Osteoblast (primary cell): ENCODE measurements around the gene LITAF. TPM values are rescaled to one million over a fixed set of nuclear protein-coding genes. Genes with fewer than 3 reads are reported as not detected.

Experiments
- DNase-seq: peaks from one replicate; pipeline ENCODE4 v3.0.0; 2011; ENCODE audit warnings: low spot score, mixed read lengths; ENCODE audit not compliant: insufficient read length; ENCODE audit errors: missing footprints
- H2AFZ ChIP-seq: 2 replicates; pipeline ENCODE4 v1.6.0; 2011; ENCODE audit warnings: mild to moderate bottlenecking, low read length
- H3K27ac ChIP-seq: 2 replicates; pipeline ENCODE4 v1.5.1; 2011; ENCODE audit warnings: mild to moderate bottlenecking, low read depth, low read length, moderate library complexity
- H3K27me3 ChIP-seq: 2 replicates; pipeline ENCODE4 v1.6.0; 2012; ENCODE audit warnings: mild to moderate bottlenecking, control low read depth, inconsistent platforms, low read length, moderate library complexity; ENCODE audit not compliant: insufficient read depth
- H3K36me3 ChIP-seq: 2 replicates; pipeline ENCODE4 v1.5.1; 2011; ENCODE audit warnings: mild to moderate bottlenecking, low read length, control low read depth, moderate library complexity; ENCODE audit not compliant: insufficient read depth
- H3K4me1 ChIP-seq: 2 replicates; pipeline ENCODE4 v1.5.1; 2011; ENCODE audit warnings: mild to moderate bottlenecking, low read length, control low read depth, moderate library complexity; ENCODE audit not compliant: insufficient read depth
- H3K4me2 ChIP-seq: 2 replicates; pipeline ENCODE4 v1.6.0; 2011; ENCODE audit warnings: mild to moderate bottlenecking, low read length; ENCODE audit not compliant: insufficient read depth
- H3K4me3 ChIP-seq: fragments of 200-600 bp; sonication (generic); 3 replicates; pipeline ENCODE4 v1.5.1; 2012; ENCODE audit warnings: mild to moderate bottlenecking, low read length, inconsistent platforms; ENCODE audit not compliant: insufficient read depth
- H3K79me2 ChIP-seq: 2 replicates; pipeline ENCODE4 v1.6.0; 2012; ENCODE audit warnings: mild to moderate bottlenecking, low read length, control low read depth, inconsistent platforms; ENCODE audit not compliant: insufficient read depth
- H3K9me3 ChIP-seq: 2 replicates; pipeline ENCODE4 v1.5.1; 2011; ENCODE audit warnings: low read depth, low read length, control low read depth
- H4K20me1 ChIP-seq: 2 replicates; pipeline ENCODE4 v1.6.0; 2012; ENCODE audit warnings: mild to moderate bottlenecking, low read length, control low read depth; ENCODE audit not compliant: insufficient read depth
- CTCF ChIP-seq: IDR thresholded peaks from 2 replicates; pipeline ENCODE4 v1.5.1; 2011; ENCODE audit warnings: mild to moderate bottlenecking, low read depth, low read length, moderate library complexity; ENCODE audit errors: extremely low read depth
- total RNA-seq: library from RNA; depleted of rRNA; stranded (reverse); fragments of >200 nt; gene quantifications from 2 replicates; pipeline ENCODE4 v1.2.3, GENCODE V29; 2012

Gene LITAF
- total RNA-seq, 1 donor, result 33.3 TPM

- Histone ChIP-seq H3K4me3 (no peak overlapping the region), H2AFZ (no peak overlapping the region), H3K36me3 (peaks cover 34% of the 10 kb centered on the region), H3K79me2 (no peaks in the 10 kb centered on the region), H3K27me3 (no peaks in the 10 kb centered on the region), H3K9me3 (no peaks in the 10 kb centered on the region), H3K27ac (no peak overlapping the region), H4K20me1 (no peaks in the 10 kb centered on the region), H3K4me1 (peaks cover 6% of the 10 kb centered on the region), H3K4me2 (no peak overlapping the region)
- DNase-seq, result no peak
- no peak for TF ChIP-seq CTCF
Measured at GRCh38 chr16:11547118-11547916, 39.4 kb downstream of the LITAF start.

GRCh38 chr16:11546608-11547061, 40.1 kb downstream of the LITAF start:
- Histone ChIP-seq H3K4me1 (peaks cover 6% of the 10 kb centered on the region), H3K4me2 (no peak overlapping the region), H3K36me3 (peaks cover 32% of the 10 kb centered on the region), H3K4me3 (no peak overlapping the region), H3K9me3 (no peaks in the 10 kb centered on the region), H3K79me2 (no peaks in the 10 kb centered on the region), H3K27ac (no peak overlapping the region), H4K20me1 (no peaks in the 10 kb centered on the region), H2AFZ (no peak overlapping the region), H3K27me3 (no peaks in the 10 kb centered on the region)
- peak; percentile 71 for DNase-seq
- no peak for TF ChIP-seq CTCF

GRCh38 chr16:11543661-11544393, 42.9 kb downstream of the LITAF start:
- Histone ChIP-seq H3K9me3 (no peaks in the 10 kb centered on the region), H3K36me3 (peaks cover 17% of the 10 kb centered on the region)

More at GRCh38 chr16:11543661-11544393, 42.9 kb downstream of the LITAF start:
- Histone ChIP-seq H3K27ac (no peak overlapping the region), H2AFZ (no peak overlapping the region), H3K4me3 (no peak overlapping the region), H3K4me1 (peaks cover 6% of the 10 kb centered on the region), H3K27me3 (no peaks in the 10 kb centered on the region), H3K4me2 (no peak overlapping the region), H4K20me1 (no peaks in the 10 kb centered on the region), H3K79me2 (no peaks in the 10 kb centered on the region)
- TF ChIP-seq CTCF, result no peak
- DNase-seq, result no peak
